Islet of Langerhans (tissue), 1 donor: ENCODE measurements around the gene SNF8.

Experiments
- FAIRE-seq: peaks from one replicate; lab custom pipeline; 2011; peaks lifted over from hg19 to GRCh38; lab: Jason Lieb, UNC

Gene SNF8

DNA sequence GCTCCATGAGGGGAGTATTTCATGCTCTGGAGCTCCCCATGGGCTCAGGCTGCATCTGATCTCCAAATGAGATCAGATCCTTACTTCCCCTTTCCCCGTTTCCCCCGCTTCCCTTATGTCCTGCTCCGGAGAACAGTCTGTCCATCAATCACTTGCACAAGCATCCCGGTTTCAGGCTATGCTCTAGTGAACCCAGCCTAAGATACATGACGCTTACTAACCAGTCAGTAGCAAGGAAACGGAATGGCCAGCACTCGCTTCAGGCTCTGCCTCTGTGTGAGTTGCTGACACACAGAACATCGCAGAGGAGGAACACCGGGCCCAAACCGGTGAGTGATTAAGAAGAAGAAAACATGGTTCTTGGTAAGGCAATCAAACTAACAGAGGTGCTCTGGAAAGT is 61.5 kb downstream of the SNF8 start:
- FAIRE-seq: no peak

- no peak for FAIRE-seq
These were observed 62.4 kb downstream of the SNF8 start for GRCh38 chr17:48882272-48882671.
